22Rv1 (cell line): ENCODE data around the gene KHK.

Experiments
- CTCF ChIP-seq: fragments of 450-650 bp; IDR thresholded peaks from 2 replicates; pipeline ENCODE4 v1.5.1; 2017; ENCODE audit warnings: mild to moderate bottlenecking
- ZFX ChIP-seq: fragments of 450-650 bp; IDR thresholded peaks from 2 replicates; pipeline ENCODE4 v1.6.1; 2017; ENCODE audit warnings: antibody characterized with exemption, borderline replicate concordance

- TF ChIP-seq CTCF, result no peak
- no peak for TF ChIP-seq ZFX
These were observed 47.8 kb upstream of the KHK start for GRCh38 chr2:27038631-27039339.
